ENCODE measurements around the gene CNGA4.
A peak's percentile ranks its signal among the peaks of the same experiment; 100 is the strongest.

The CNGA4 gene

GRCh38 chr11:6206456-6207180 lies 32.3 kb upstream of the CNGA4 start:
- Histone ChIP-seq H3K79me1 (ENCODE audit: low read length) (no peaks in the 10 kb centered on the region), H3K4me2 (ENCODE audit: low read length) (no peak overlapping the region), H2BK120ac (ENCODE audit: insufficient read depth, low read length, poor library complexity) (no peak overlapping the region), H3K27me3 (ENCODE audit: insufficient read depth, low read length) (no peaks in the 10 kb centered on the region), H2BK5ac (ENCODE audit: low read depth, low read length, poor library complexity) (no peak overlapping the region), H3K4me1 (ENCODE audit: control insufficient read depth in 1 of 2, insufficient read depth in 2 of 2, low read length in 2 of 2) (no peaks in the 10 kb centered on the region), H3K4me3 (ENCODE audit: low read depth, low read length) (no peak overlapping the region), H3K18ac (ENCODE audit: low read length) (no peak overlapping the region), H3K4ac (ENCODE audit: low read depth, low read length) (no peak overlapping the region), H3K9me3 (ENCODE audit: insufficient read depth, low read depth, low read length) (peaks cover 3% of the 10 kb centered on the region), H4K12ac (ENCODE audit: low read depth, low read length) (no peak overlapping the region), H3K27ac (ENCODE audit: low read depth, low read length) (no peak overlapping the region), H2AFZ (ENCODE audit: insufficient read depth, low read length, poor library complexity) (no peak overlapping the region), H3K9ac (ENCODE audit: low read length) (no peak overlapping the region), H3K36me3 (ENCODE audit: control insufficient read depth in 1 of 2, insufficient read depth in 2 of 2, low read length in 2 of 2) (peaks cover 20 to 32% of the 10 kb centered on the region in 2 experiments), H3K23ac (ENCODE audit: low read length) (no peak overlapping the region), H4K8ac (ENCODE audit: low read depth, low read length) (no peak overlapping the region), H3K79me2 (ENCODE audit: control insufficient read depth, insufficient read depth, low read length, poor library complexity) (no peaks in the 10 kb centered on the region), H2AK5ac (ENCODE audit: low read length) (no peak overlapping the region), H4K91ac (ENCODE audit: low read depth, low read length) (no peak overlapping the region), H2BK12ac (ENCODE audit: low read length) (no peak overlapping the region), H3K14ac (ENCODE audit: low read length) (no peak overlapping the region)
- no CpG with 5 or more reads among the region's 3 CpGs for WGBS (ENCODE audit: extremely low coverage, insufficient coverage, insufficient read length)
- DNase-seq: no peak

GRCh38 chr11:6209801-6210200 lies 29.1 kb upstream of the CNGA4 start:
- Histone ChIP-seq H3K4ac (ENCODE audit: low read depth, low read length) (no peak overlapping the region), H2BK12ac (ENCODE audit: low read length) (no peak overlapping the region), H3K27me3 (ENCODE audit: insufficient read depth, low read length) (no peaks in the 10 kb centered on the region), H4K8ac (ENCODE audit: low read depth, low read length) (no peak overlapping the region), H3K9ac (ENCODE audit: low read length) (no peak overlapping the region), H3K4me2 (ENCODE audit: low read length) (no peak overlapping the region), H3K36me3 (ENCODE audit: control insufficient read depth in 1 of 2, insufficient read depth in 2 of 2, low read length in 2 of 2) (peaks cover 28 to 45% of the 10 kb centered on the region in 2 experiments), H4K12ac (ENCODE audit: low read depth, low read length) (no peak overlapping the region), H2BK5ac (ENCODE audit: low read depth, low read length, poor library complexity) (no peak overlapping the region), H3K9me3 (ENCODE audit: insufficient read depth, low read depth, low read length) (peaks cover 3% of the 10 kb centered on the region), H3K79me1 (ENCODE audit: low read length) (no peaks in the 10 kb centered on the region), H3K18ac (ENCODE audit: low read length) (no peak overlapping the region), H2BK120ac (ENCODE audit: insufficient read depth, low read length, poor library complexity) (no peak overlapping the region), H2AK5ac (ENCODE audit: low read length) (no peak overlapping the region), H3K27ac (ENCODE audit: low read depth, low read length) (no peak overlapping the region), H3K79me2 (ENCODE audit: control insufficient read depth, insufficient read depth, low read length, poor library complexity) (no peaks in the 10 kb centered on the region), H4K91ac (ENCODE audit: low read depth, low read length) (no peak overlapping the region), H2AFZ (ENCODE audit: insufficient read depth, low read length, poor library complexity) (no peak overlapping the region), H3K14ac (ENCODE audit: low read length) (no peak overlapping the region), H3K4me1 (ENCODE audit: control insufficient read depth in 1 of 2, insufficient read depth in 2 of 2, low read length in 2 of 2) (no peaks in the 10 kb centered on the region), H3K4me3 (ENCODE audit: low read depth, low read length) (peak overlapping the region; percentile 2), H3K23ac (ENCODE audit: low read length) (no peak overlapping the region)
- no peak for DNase-seq
- no CpG with 5 or more reads among the region's 12 CpGs for WGBS (ENCODE audit: extremely low coverage, insufficient coverage, insufficient read length)

GRCh38 chr11:6210274-6210955 lies 28.5 kb upstream of the CNGA4 start:
- Histone ChIP-seq H3K4ac (ENCODE audit: low read depth, low read length) (no peak overlapping the region), H3K9ac (ENCODE audit: low read length) (no peak overlapping the region), H3K9me3 (ENCODE audit: insufficient read depth, low read depth, low read length) (peaks cover 3% of the 10 kb centered on the region), H3K79me2 (ENCODE audit: control insufficient read depth, insufficient read depth, low read length, poor library complexity) (no peaks in the 10 kb centered on the region), H4K8ac (ENCODE audit: low read depth, low read length) (no peak overlapping the region), H3K27ac (ENCODE audit: low read depth, low read length) (no peak overlapping the region), H3K14ac (ENCODE audit: low read length) (no peak overlapping the region), H3K36me3 (ENCODE audit: control insufficient read depth in 1 of 2, insufficient read depth in 2 of 2, low read length in 2 of 2) (peaks cover 28 to 46% of the 10 kb centered on the region in 2 experiments), H3K79me1 (ENCODE audit: low read length) (no peaks in the 10 kb centered on the region), H3K23ac (ENCODE audit: low read length) (no peak overlapping the region), H3K18ac (ENCODE audit: low read length) (no peak overlapping the region), H3K4me2 (ENCODE audit: low read length) (no peak overlapping the region), H2BK12ac (ENCODE audit: low read length) (no peak overlapping the region), H2AFZ (ENCODE audit: insufficient read depth, low read length, poor library complexity) (no peak overlapping the region), H3K4me1 (ENCODE audit: control insufficient read depth in 1 of 2, insufficient read depth in 2 of 2, low read length in 2 of 2) (no peaks in the 10 kb centered on the region), H4K91ac (ENCODE audit: low read depth, low read length) (no peak overlapping the region), H4K12ac (ENCODE audit: low read depth, low read length) (no peak overlapping the region), H3K27me3 (ENCODE audit: insufficient read depth, low read length) (no peaks in the 10 kb centered on the region), H2BK120ac (ENCODE audit: insufficient read depth, low read length, poor library complexity) (no peak overlapping the region), H3K4me3 (ENCODE audit: low read depth, low read length) (no peak overlapping the region), H2BK5ac (ENCODE audit: low read depth, low read length, poor library complexity) (no peak overlapping the region), H2AK5ac (ENCODE audit: low read length) (no peak overlapping the region)
- no CpG with 5 or more reads among the region's 9 CpGs for WGBS (ENCODE audit: extremely low coverage, insufficient coverage, insufficient read length)
- no peak for DNase-seq

GRCh38 chr11:6214530-6214929 lies 24.4 kb upstream of the CNGA4 start:
- H4K12ac ChIP-seq (ENCODE audit: low read depth, low read length): no peak overlapping the region
- WGBS (ENCODE audit: extremely low coverage, insufficient coverage, insufficient read length): no CpG with 5 or more reads among the region's 10 CpGs

More at GRCh38 chr11:6214530-6214929, 24.4 kb upstream of the CNGA4 start:
- H3K4ac ChIP-seq (ENCODE audit: low read depth, low read length): no peak overlapping the region
- no peak overlapping the region for H2BK12ac ChIP-seq (ENCODE audit: low read length)
- no peak overlapping the region for H3K9ac ChIP-seq (ENCODE audit: low read length)
- no peak for DNase-seq
- peaks cover 41 to 57% of the 10 kb centered on the region in 2 experiments for H3K36me3 ChIP-seq (ENCODE audit: control insufficient read depth in 1 of 2, insufficient read depth in 2 of 2, low read length in 2 of 2)
- no peak overlapping the region for H2AK5ac ChIP-seq (ENCODE audit: low read length)
- peaks cover 3% of the 10 kb centered on the region for H3K9me3 ChIP-seq (ENCODE audit: insufficient read depth, low read depth, low read length)
- no peak overlapping the region for H3K27ac ChIP-seq (ENCODE audit: low read depth, low read length)
- no peak overlapping the region for H4K8ac ChIP-seq (ENCODE audit: low read depth, low read length)
- no peak overlapping the region for H3K4me3 ChIP-seq (ENCODE audit: low read depth, low read length)
- peaks cover 11 to 12% of the 10 kb centered on the region in 2 experiments for H3K4me1 ChIP-seq (ENCODE audit: control insufficient read depth in 1 of 2, insufficient read depth in 2 of 2, low read length in 2 of 2)
- H3K4me2 ChIP-seq (ENCODE audit: low read length): no peak overlapping the region
- no peak overlapping the region for H2AFZ ChIP-seq (ENCODE audit: insufficient read depth, low read length, poor library complexity)
- H3K79me1 ChIP-seq (ENCODE audit: low read length): peaks cover 4% of the 10 kb centered on the region
- no peak overlapping the region for H3K14ac ChIP-seq (ENCODE audit: low read length)
- no peaks in the 10 kb centered on the region for H3K79me2 ChIP-seq (ENCODE audit: control insufficient read depth, insufficient read depth, low read length, poor library complexity)
- no peaks in the 10 kb centered on the region for H3K27me3 ChIP-seq (ENCODE audit: insufficient read depth, low read length)
- no peak overlapping the region for H2BK120ac ChIP-seq (ENCODE audit: insufficient read depth, low read length, poor library complexity)
- no peak overlapping the region for H3K18ac ChIP-seq (ENCODE audit: low read length)
- no peak overlapping the region for H2BK5ac ChIP-seq (ENCODE audit: low read depth, low read length, poor library complexity)
- no peak overlapping the region for H3K23ac ChIP-seq (ENCODE audit: low read length)
- no peak overlapping the region for H4K91ac ChIP-seq (ENCODE audit: low read depth, low read length)
